DMS 273 treated with DMSO at 0.1 percent for 48 hours (cell line): Measurements from ENCODE around the gene MPPED1.

Experiments used
- DNase-seq: peaks from one replicate; lab custom pipeline; 2025; lab: John Stamatoyannopoulos, UW

MPPED1 gene

GRCh38 chr22:43448048-43448447 lies 36.2 kb downstream of the MPPED1 start:
- no peak for DNase-seq

- no peak for DNase-seq
Observed at GRCh38 chr22:43449205-43449830, 37.5 kb downstream of the MPPED1 start.

GRCh38 chr22:43449831-43450225 lies 38.0 kb downstream of the MPPED1 start:
- no peak for DNase-seq

GRCh38 chr22:43451371-43452050 lies 39.7 kb downstream of the MPPED1 start:
- DNase-seq: no peak

GRCh38 chr22:43455846-43456245 lies 44.0 kb downstream of the MPPED1 start:
- no peak for DNase-seq

GRCh38 chr22:43457002-43457401 lies 45.2 kb downstream of the MPPED1 start:
- no peak for DNase-seq

GRCh38 chr22:43462701-43463100 lies 50.9 kb downstream of the MPPED1 start:
- no peak for DNase-seq

GRCh38 chr22:43464809-43465208 lies 53.0 kb downstream of the MPPED1 start:
- DNase-seq: no peak

- no peak for DNase-seq
Observed at GRCh38 chr22:43465291-43466015, 53.6 kb downstream of the MPPED1 start.

- DNase-seq: no peak
Observed at GRCh38 chr22:43466710-43467109, 54.9 kb downstream of the MPPED1 start.

- DNase-seq: no peak
Observed at GRCh38 chr22:43467216-43467940, 55.6 kb downstream of the MPPED1 start.

GRCh38 chr22:43470253-43470652 lies 58.4 kb downstream of the MPPED1 start:
- DNase-seq: no peak

- DNase-seq: no peak
Observed at GRCh38 chr22:43470941-43471585, 59.2 kb downstream of the MPPED1 start.

- DNase-seq: no peak
Observed at GRCh38 chr22:43471606-43472135, 59.9 kb downstream of the MPPED1 start.

GRCh38 chr22:43473031-43473430 lies 61.2 kb downstream of the MPPED1 start:
- DNase-seq: no peak

- no peak for DNase-seq
Observed at GRCh38 chr22:43473441-43473840, 61.6 kb downstream of the MPPED1 start.

GRCh38 chr22:43474161-43475101 lies 62.6 kb downstream of the MPPED1 start:
- DNase-seq: no peak

GRCh38 chr22:43475549-43476076 lies 63.8 kb downstream of the MPPED1 start:
- no peak for DNase-seq

GRCh38 chr22:43476341-43476740 lies 64.5 kb downstream of the MPPED1 start:
- no peak for DNase-seq
